H1 (cell line): ENCODE data around the gene IKZF2. TPM values are rescaled to one million over a fixed set of nuclear protein-coding genes. Genes with fewer than 3 reads are reported as not detected.

Source experiments
- CTCF ChIA-PET: fragments of 300-600 bp; sonication (Branson Sonifier 250); formaldehyde crosslinking; loops from one replicate; lab custom pipeline; 2021; ENCODE audit not compliant: partially characterized antibody; lab: Charles Lee
- POLR2A ChIA-PET: fragments of 300-600 bp; sonication (Branson Sonifier 250); formaldehyde crosslinking; loops from one replicate; lab custom pipeline; 2021; ENCODE audit warnings: inconsistent platforms; ENCODE audit not compliant: partially characterized antibody; lab: Charles Lee
- DNase-seq, 2 experiments: peaks; one replicate each; pipeline versions ENCODE4 v3.0.0 to v3.0.0-alpha.2; 2010 to 2022; ENCODE audit warnings: low spot score in 2 of 2, low read depth in 1 of 2, mixed read lengths in 1 of 2
- FAIRE-seq: peaks from 2 replicates; lab custom pipeline; 2011; peaks lifted over from hg19 to GRCh38; lab: Jason Lieb, UNC
- H2AFZ ChIP-seq: 2 replicates; pipeline ENCODE4 v1.8.1; 2012; ENCODE audit warnings: low read length, inconsistent platforms
- H2AK5ac ChIP-seq: 2 replicates; pipeline ENCODE4 v1.6.1; 2013; ENCODE audit warnings: low read depth, low read length
- H2BK120ac ChIP-seq: replicated peaks from 2 replicates; pipeline ENCODE3; 2013; ENCODE audit warnings: low read depth, low read length, inconsistent platforms
- H2BK12ac ChIP-seq: 2 replicates; pipeline ENCODE4 v1.6.1; 2013; ENCODE audit warnings: low read depth, low read length
- H2BK15ac ChIP-seq: 2 replicates; pipeline ENCODE4 v1.6.1; 2013; ENCODE audit warnings: low read length
- H2BK20ac ChIP-seq: 2 replicates; pipeline ENCODE4 v1.6.1; 2013; ENCODE audit warnings: low read length
- H2BK5ac ChIP-seq: 2 replicates; pipeline ENCODE4 v1.6.1; 2013; ENCODE audit warnings: low read depth, low read length
- H3K14ac ChIP-seq: 2 replicates; pipeline ENCODE4 v1.6.1; 2013; ENCODE audit warnings: inconsistent platforms; ENCODE audit not compliant: insufficient read length
- H3K18ac ChIP-seq: 2 replicates; pipeline ENCODE4 v1.6.1; 2013; ENCODE audit warnings: low read length; ENCODE audit errors: extremely low read depth
- H3K23ac ChIP-seq: 2 replicates; pipeline ENCODE4 v1.6.1; 2013; ENCODE audit warnings: inconsistent platforms; ENCODE audit not compliant: insufficient read length
- H3K23me2 ChIP-seq: 2 replicates; pipeline ENCODE4 v1.6.1; 2013; ENCODE audit warnings: low read depth, low read length
- H3K27ac ChIP-seq: 2 replicates; pipeline ENCODE4 v1.6.1; 2011; ENCODE audit warnings: low read depth, low read length, inconsistent platforms
- H3K27me3 ChIP-seq, 4 experiments: replicated peaks in 1 of 4; 1 replicate in 1 of 4; 2 replicates in 3 of 4; pipeline versions ENCODE4 v1.6.1 to v1.8.1; 2011 to 2013; ENCODE audit warnings: low read length in 3 of 4, mild to moderate bottlenecking in 3 of 4, inconsistent platforms in 2 of 4, mixed read lengths in 2 of 4, moderate library complexity in 1 of 4; ENCODE audit not compliant: control insufficient read depth in 3 of 4, insufficient read depth in 3 of 4; ENCODE audit errors: extremely low read depth in 1 of 4
- H3K36me3 ChIP-seq, 4 experiments: 2 replicates each; pipeline versions ENCODE4 v1.6.1 to v1.8.1; 2011 to 2013; ENCODE audit warnings: mild to moderate bottlenecking in 4 of 4, low read length in 3 of 4, moderate library complexity in 2 of 4, control low read depth in 1 of 4, inconsistent platforms in 1 of 4; ENCODE audit not compliant: insufficient read depth in 4 of 4, control insufficient read depth in 2 of 4
- H3K4ac ChIP-seq: replicated peaks from 2 replicates; pipeline ENCODE3; 2013; ENCODE audit warnings: low read length, low read depth, mixed read lengths, inconsistent platforms; ENCODE audit not compliant: insufficient read length
- H3K4me1 ChIP-seq, 4 experiments: replicated peaks in 1 of 4; 1 replicate in 1 of 4; 2 replicates in 3 of 4; pipeline versions ENCODE4 v1.6.1 to v1.8.1; 2011 to 2013; ENCODE audit warnings: low read length in 3 of 4, inconsistent platforms in 2 of 4, mixed read lengths in 1 of 4; ENCODE audit not compliant: insufficient read depth in 4 of 4, control insufficient read depth in 3 of 4
- H3K4me2 ChIP-seq, 2 experiments: 2 replicates each; pipeline versions ENCODE4 v1.6.1 to v1.8.1; 2011 to 2013; ENCODE audit warnings: low read depth in 2 of 2, low read length in 2 of 2, control low read depth in 1 of 2, inconsistent platforms in 1 of 2, mild to moderate bottlenecking in 1 of 2; ENCODE audit not compliant: insufficient read depth in 1 of 2
- H3K4me3 ChIP-seq, 4 experiments: fragments of 200-600, 300-600 bp in 1 of 4; sonication (generic), shearing (Covaris generic), sonication (Bioruptor Twin) in 1 of 4; 2 replicates each; pipeline versions ENCODE4 v1.5.1 to v1.8.1; 2011 to 2016; ENCODE audit warnings: low read length in 4 of 4, low read depth in 3 of 4, control low read depth in 2 of 4, inconsistent platforms in 2 of 4, mild to moderate bottlenecking in 2 of 4, mixed read lengths in 1 of 4, moderate library complexity in 1 of 4; ENCODE audit not compliant: insufficient read depth in 2 of 4; ENCODE audit errors: extremely low read depth in 1 of 4
- H3K56ac ChIP-seq: replicated peaks from 2 replicates; pipeline ENCODE3; 2013; ENCODE audit warnings: low read depth, mild to moderate bottlenecking, mixed read lengths, low read length, inconsistent platforms; ENCODE audit not compliant: insufficient read length
- H3K79me1 ChIP-seq: 2 replicates; pipeline ENCODE4 v1.6.1; 2013; ENCODE audit warnings: low read depth, low read length, control low read depth
- H3K79me2 ChIP-seq, 2 experiments: 2 replicates each; pipeline versions ENCODE4 v1.6.1 to v1.8.1; 2012 to 2013; ENCODE audit warnings: low read length in 2 of 2, mild to moderate bottlenecking in 2 of 2, inconsistent platforms in 1 of 2; ENCODE audit not compliant: insufficient read depth in 2 of 2, control insufficient read depth in 1 of 2
- H3K9ac ChIP-seq, 4 experiments: replicated peaks in 1 of 4; 1 replicate in 1 of 4; 2 replicates in 3 of 4; pipeline versions ENCODE4 v1.6.1 to v1.8.1; 2011 to 2013; ENCODE audit warnings: low read depth in 3 of 4, low read length in 3 of 4, control low read depth in 2 of 4, mild to moderate bottlenecking in 2 of 4, moderate library complexity in 2 of 4, inconsistent platforms in 1 of 4; ENCODE audit errors: extremely low read depth in 1 of 4
- H3K9me3 ChIP-seq, 2 experiments: 2 replicates each; pipeline versions ENCODE4 v1.6.1 to v1.8.1; 2012 to 2013; ENCODE audit warnings: mild to moderate bottlenecking in 2 of 2, moderate library complexity in 2 of 2, control low read depth in 1 of 2, inconsistent platforms in 1 of 2, low read depth in 1 of 2, low read length in 1 of 2, mixed read lengths in 1 of 2; ENCODE audit not compliant: insufficient read depth in 2 of 2
- H4K20me1 ChIP-seq, 2 experiments: replicated peaks in 1 of 2; 2 replicates each; pipeline versions ENCODE3 to v1.8.1; 2011 to 2013; ENCODE audit warnings: inconsistent platforms in 2 of 2, low read length in 2 of 2, mild to moderate bottlenecking in 1 of 2; ENCODE audit not compliant: insufficient read depth in 2 of 2, control insufficient read depth in 1 of 2
- H4K5ac ChIP-seq: 2 replicates; pipeline ENCODE4 v1.6.1; 2013; ENCODE audit warnings: low read length, low read depth, mixed read lengths, inconsistent platforms; ENCODE audit not compliant: insufficient read length
- H4K8ac ChIP-seq: 2 replicates; pipeline ENCODE4 v1.8.0; 2013; ENCODE audit warnings: mild to moderate bottlenecking, moderate library complexity, low read length, inconsistent platforms; ENCODE audit not compliant: insufficient read depth; ENCODE audit errors: extremely low read depth
- H4K91ac ChIP-seq: replicated peaks from 2 replicates; pipeline ENCODE3; 2013; ENCODE audit warnings: low read length, mixed read lengths, inconsistent platforms; ENCODE audit not compliant: insufficient read length
- ATF2 ChIP-seq: IDR thresholded peaks from 2 replicates; pipeline ENCODE4 v1.6.1; 2012; ENCODE audit warnings: low read length, inconsistent platforms
- BCL11A ChIP-seq, 2 experiments: IDR thresholded peaks; one replicate each; pipeline ENCODE4 v1.6.1; 2011; ENCODE audit warnings: low read depth in 2 of 2, low read length in 2 of 2, mild to moderate bottlenecking in 2 of 2
- CHD2 ChIP-seq: IDR thresholded peaks from 2 replicates; pipeline ENCODE4 v1.6.1; 2012; ENCODE audit warnings: low read length, improper control_type of control experiment
- GABPA ChIP-seq: IDR thresholded peaks from 2 replicates; pipeline ENCODE4 v1.6.1; 2011; ENCODE audit warnings: mild to moderate bottlenecking, low read length, moderate library complexity, borderline replicate concordance; ENCODE audit not compliant: insufficient read depth
- JUN ChIP-seq: IDR thresholded peaks from 2 replicates; pipeline ENCODE4 v1.6.1; 2011; ENCODE audit warnings: low read depth, mild to moderate bottlenecking, improper control_type of control experiment, low read length
- NANOG ChIP-seq: IDR thresholded peaks from 2 replicates; pipeline ENCODE4 v1.6.1; 2011; ENCODE audit warnings: low read length, low read depth, mild to moderate bottlenecking, inconsistent platforms; ENCODE audit not compliant: insufficient read depth, poor library complexity, severe bottlenecking
- PHF8 ChIP-seq: fragments of 200-600 bp; sonication (generic); conservative IDR thresholded peaks from 2 replicates; pipeline ENCODE4 v1.7.1; 2012; ENCODE audit warnings: low read depth, mild to moderate bottlenecking, inconsistent platforms, low read length, moderate library complexity
- RBBP5 ChIP-seq: IDR thresholded peaks from 2 replicates; pipeline ENCODE4 v1.7.1; 2012; ENCODE audit warnings: low read depth, mild to moderate bottlenecking, inconsistent platforms, low read length, moderate library complexity, borderline replicate concordance
- SIN3A ChIP-seq, 2 experiments: IDR thresholded peaks in 1 of 2; conservative IDR thresholded peaks in 1 of 2; 2 replicates each; pipeline ENCODE4 v1.6.1; 2011 to 2012; ENCODE audit warnings: low read length in 2 of 2, improper control_type of control experiment in 1 of 2, low read depth in 1 of 2, mild to moderate bottlenecking in 1 of 2
- SRF ChIP-seq: IDR thresholded peaks from 2 replicates; pipeline ENCODE4 v1.6.1; 2011; ENCODE audit warnings: mild to moderate bottlenecking, low read depth, low read length, moderate library complexity
- TBP ChIP-seq: IDR thresholded peaks from 2 replicates; pipeline ENCODE4 v1.6.1; 2011; ENCODE audit warnings: low read depth, low read length, improper control_type of control experiment
- WGBS, 2 experiments: shearing (Covaris generic) in 1 of 2; methylation state at CpG; one replicate each; pipeline versions ENCODE4 v1.1.6 to v1.1.7; 2013 to 2015; ENCODE audit warnings: low lambda C conversion rate in 2 of 2, mixed read lengths in 2 of 2, inconsistent platforms in 1 of 2, low coverage in 1 of 2, missing lambda C conversion rate in 1 of 2; ENCODE audit not compliant: insufficient replicate concordance in 2 of 2, insufficient coverage in 1 of 2, insufficient read length in 1 of 2; ENCODE audit errors: extremely low coverage in 1 of 2, missing lambda C conversion rate in 1 of 2; 5-methylcytosine and 5-hydroxymethylcytosine counted together
- polyA plus RNA-seq, 7 experiments: library from polyadenylated mRNA; depleted of rRNA in 3 of 7; stranded (reverse) in 5 of 7; unstranded in 2 of 7; fragments of >200 nt in 5 of 7; fragments of 200-250 nt in 2 of 7; gene quantifications; 1 replicate in 5 of 7; 2 replicates in 1 of 7; 4 replicates in 1 of 7; pipeline versions ENCODE4 v1.2.1 to v1.2.3, GENCODE V29; 2011 to 2013; ENCODE audit warnings: missing spikeins in 2 of 7, mixed read lengths in 2 of 7
- total RNA-seq: library from RNA; stranded (reverse); fragmentation: NEBNext Ultra II Directional; extraction: Animal tissue kit (Norgen Biotek cat#: 25700); gene quantifications from 2 replicates; pipeline ENCODE4 v1.2.1, GENCODE V29; 2021

IKZF2 gene
- total and polyA plus RNA-seq, 2 of the 8 experiments (the other 6 are each of a cell fraction or from before 2014, with no cell fraction given) = 1.7 to 4.4 TPM

DNA sequence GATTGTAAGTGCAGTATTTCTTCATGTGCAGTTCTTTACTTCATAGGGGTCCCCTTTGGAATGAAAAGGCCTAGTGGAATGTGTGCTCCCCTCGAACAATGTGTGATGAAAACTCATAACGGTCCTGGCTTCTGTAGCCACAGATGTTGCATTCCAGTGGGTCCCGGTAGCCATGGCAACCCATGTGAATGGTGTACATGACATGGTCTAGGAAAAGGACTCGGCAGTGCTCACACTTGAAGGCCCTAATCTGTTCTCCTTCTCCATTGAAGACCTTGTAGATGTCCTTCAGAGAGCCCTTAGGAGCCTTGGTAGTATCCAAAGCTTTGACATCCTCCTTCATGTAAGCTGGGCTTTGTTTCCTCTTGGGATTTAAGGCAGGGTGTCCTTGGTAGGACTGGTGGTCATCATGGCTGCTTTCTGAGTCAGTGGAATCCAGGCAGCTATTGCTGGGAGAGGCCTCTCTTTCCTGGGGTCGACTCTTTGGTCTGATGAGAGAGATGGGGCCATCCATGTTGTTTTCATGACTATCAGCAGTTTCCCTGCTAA lies 144.0 kb downstream of the IKZF2 start:
- Histone ChIP-seq H2AFZ (no peak overlapping the region), H3K4me2 (no peak overlapping the region), H3K18ac (no peak overlapping the region), H2BK5ac (no peak overlapping the region), H3K4me1 (no peaks in the 10 kb centered on the region), H2BK120ac (no peak overlapping the region), H4K8ac (no peak overlapping the region), H3K23me2 (no peaks in the 10 kb centered on the region), H3K79me1 (no peaks in the 10 kb centered on the region), H3K79me2 (no peaks in the 10 kb centered on the region), H3K4me3 (no peak overlapping the region), H3K27me3 (no peaks in the 10 kb centered on the region), H2BK20ac (no peak overlapping the region), H3K4ac (no peak overlapping the region), H2BK15ac (no peak overlapping the region), H3K27ac (no peak overlapping the region), H4K91ac (no peak overlapping the region), H2BK12ac (no peak overlapping the region), H4K5ac (no peak overlapping the region), H3K9ac (no peak overlapping the region), H3K9me3 (no peaks in the 10 kb centered on the region), H3K56ac (no peak overlapping the region), H3K36me3 (no peaks in the 10 kb centered on the region; a peak in 1 of 8 replicates), H4K20me1 (no peaks in the 10 kb centered on the region), H3K23ac (no peak overlapping the region), H3K14ac (no peak overlapping the region), H2AK5ac (no peak overlapping the region)
- DNase-seq = no peak
- FAIRE-seq = no peak
- ChIA-PET CTCF (interaction anchor here (0.6 kb wide), 2 partner anchors 10 to 612 kb away, joined by 3 read pairs; no protein-coding TSS in a partner anchor), POLR2A (interaction anchor here (0.6 kb wide), 1 partner anchor 293 kb away, joined by 3 read pairs; no protein-coding TSS in a partner anchor)
- 91% methylated on average over 5 of the region's 5 CpGs; no CpG with 5 or more reads in 1 of the 2 experiments for WGBS, 2 experiments
- TF ChIP-seq SIN3A (conservative IDR thresholded peaks at IDR 0.05 in 1 of 2, IDR thresholded peaks at IDR 0.05 in 1 of 2; ENCODE audit: low read depth in 1 of 2, low read length in 2 of 2) (no peak), TBP (no peak), GABPA (no peak), CHD2 (no peak), SRF (no peak), JUN (no peak), BCL11A (IDR thresholded peaks at IDR 0.05; ENCODE audit: low read depth in 2 of 2, low read length in 2 of 2) (no peak), NANOG (no peak), PHF8 (no peak), RBBP5 (no peak), ATF2 (no peak)
